Caco-2 (cell line): Measurements from ENCODE around the gene KLHL13. TPM values are rescaled to one million over a fixed set of nuclear protein-coding genes. Genes with fewer than 3 reads are reported as not detected.

Experiments used
- BruUV-seq: library from RNA; stranded (reverse); fragments of 400-500 nt; replicated peaks from 2 replicates; lab custom pipeline; 2021; lab: Mats Ljungman, UMichigan
- CTCF ChIA-PET: fragments of 300-600 bp; sonication (Branson Sonifier 250); formaldehyde crosslinking; loops from one replicate; lab custom pipeline; 2022; ENCODE audit warnings: antibody characterized with exemption; lab: Charles Lee
- POLR2A ChIA-PET: fragments of 300-600 bp; sonication (Branson Sonifier 250); formaldehyde crosslinking; loops from one replicate; lab custom pipeline; 2022; ENCODE audit warnings: antibody characterized with exemption; lab: Charles Lee
- DNase-seq, 2 experiments: peaks; one replicate each; pipeline versions ENCODE4 v3.0.0 to v3.0.0-alpha.2; 2020 to 2022
- H3K27me3 ChIP-seq: replicated peaks from 2 replicates; pipeline ENCODE4 v1.6.0; 2011; ENCODE audit warnings: low read length; ENCODE audit not compliant: control insufficient read depth, insufficient read depth
- H3K36me3 ChIP-seq: 2 replicates; pipeline ENCODE4 v1.5.1; 2011; ENCODE audit warnings: low read length; ENCODE audit not compliant: control insufficient read depth, insufficient read depth
- H3K4me1 ChIP-seq: fragments of 250-450 bp; sonication (Bioruptor Pico); 2 replicates; pipeline ENCODE4 v1.5.1; 2020; ENCODE audit warnings: mild to moderate bottlenecking
- H3K4me3 ChIP-seq: 2 replicates; pipeline ENCODE4 v1.5.1; 2011; ENCODE audit warnings: low read depth, mild to moderate bottlenecking, control low read depth, low read length
- H3K9me3 ChIP-seq: fragments of 250-450 bp; sonication (Bioruptor Pico); 2 replicates; pipeline ENCODE4 v1.5.1; 2020; ENCODE audit warnings: mild to moderate bottlenecking, moderate library complexity
- H3K27ac Mint-ChIP-seq: one replicate; pipeline ENCODE4 v1.8.0; 2022; ENCODE audit warnings: mixed read lengths; ENCODE audit not compliant: unreplicated experiment
- H3K27me3 Mint-ChIP-seq: one replicate; pipeline ENCODE4 v1.8.0; 2022; ENCODE audit warnings: mixed read lengths; ENCODE audit not compliant: insufficient read depth, unreplicated experiment
- H3K36me3 Mint-ChIP-seq: one replicate; pipeline ENCODE4 v1.8.0; 2022; ENCODE audit warnings: mild to moderate bottlenecking, mixed read lengths; ENCODE audit not compliant: insufficient read depth, unreplicated experiment
- H3K4me1 Mint-ChIP-seq: one replicate; pipeline ENCODE4 v1.8.0; 2022; ENCODE audit warnings: low read depth, mixed read lengths; ENCODE audit not compliant: unreplicated experiment
- H3K4me3 Mint-ChIP-seq: one replicate; pipeline ENCODE4 v1.8.0; 2022; ENCODE audit warnings: mild to moderate bottlenecking, moderate library complexity, mixed read lengths; ENCODE audit not compliant: unreplicated experiment
- H3K9me3 Mint-ChIP-seq: one replicate; pipeline ENCODE4 v1.8.0; 2022; ENCODE audit warnings: mixed read lengths; ENCODE audit not compliant: unreplicated experiment
- CTCF ChIP-seq, 2 experiments: fragments of 200-600 bp in 1 of 2; IDR thresholded peaks; 1 replicate in 1 of 2; 2 replicates in 1 of 2; pipeline versions ENCODE4 v1.5.1 to v1.8.0; 2011 to 2022; ENCODE audit warnings: antibody characterized with exemption in 1 of 2, control low read depth in 1 of 2, inconsistent platforms in 1 of 2, low read depth in 1 of 2, low read length in 1 of 2, mild to moderate bottlenecking in 1 of 2, moderate library complexity in 1 of 2; ENCODE audit not compliant: insufficient read depth in 1 of 2, severe bottlenecking in 1 of 2, unreplicated experiment in 1 of 2
- intact Hi-C: fragments of 100-400 bp; cut with micrococcal nuclease; formaldehyde crosslinking; loops from one replicate; pipeline ENCODE4 v1.10.0; 2022; ENCODE audit not compliant: unreplicated experiment
- total RNA-seq: library from RNA; stranded (reverse); gene quantifications from 2 replicates; pipeline ENCODE4 v1.2.3, GENCODE V29; 2022

Gene KLHL13
- total RNA-seq, 1 experiment from 2014 or later: 9.1 TPM

- ChIA-PET POLR2A (no interaction called here), CTCF (no interaction called here)
- no peak for TF ChIP-seq CTCF (IDR thresholded peaks at IDR 0.05; ENCODE audit: insufficient read depth in 1 of 2, low read depth in 1 of 2, low read length in 1 of 2, severe bottlenecking in 1 of 2, unreplicated experiment in 1 of 2)
- no peaks in the 10 kb centered on the region for H3K27me3 ChIP-seq
- Mint-ChIP-seq H3K4me1 (peaks cover 6% of the 10 kb centered on the region), H3K4me3 (no peak overlapping the region), H3K36me3 (peaks cover 5% of the 10 kb centered on the region), H3K27ac (no peak overlapping the region), H3K9me3 (no peaks in the 10 kb centered on the region), H3K27me3 (no peaks in the 10 kb centered on the region)
- intact Hi-C loops: no loop called here
- H3K9me3 ChIP-seq: no peaks in the 10 kb centered on the region
- no peaks in the 10 kb centered on the region for H3K4me1 ChIP-seq
- no TSS peak for BruUV-seq
- no peaks in the 10 kb centered on the region for H3K36me3 ChIP-seq
- H3K4me3 ChIP-seq: no peak overlapping the region
- DNase-seq: no peak
Measured at GRCh38 chrX:118049713-118050112, 66.9 kb downstream of the KLHL13 start.

DNA sequence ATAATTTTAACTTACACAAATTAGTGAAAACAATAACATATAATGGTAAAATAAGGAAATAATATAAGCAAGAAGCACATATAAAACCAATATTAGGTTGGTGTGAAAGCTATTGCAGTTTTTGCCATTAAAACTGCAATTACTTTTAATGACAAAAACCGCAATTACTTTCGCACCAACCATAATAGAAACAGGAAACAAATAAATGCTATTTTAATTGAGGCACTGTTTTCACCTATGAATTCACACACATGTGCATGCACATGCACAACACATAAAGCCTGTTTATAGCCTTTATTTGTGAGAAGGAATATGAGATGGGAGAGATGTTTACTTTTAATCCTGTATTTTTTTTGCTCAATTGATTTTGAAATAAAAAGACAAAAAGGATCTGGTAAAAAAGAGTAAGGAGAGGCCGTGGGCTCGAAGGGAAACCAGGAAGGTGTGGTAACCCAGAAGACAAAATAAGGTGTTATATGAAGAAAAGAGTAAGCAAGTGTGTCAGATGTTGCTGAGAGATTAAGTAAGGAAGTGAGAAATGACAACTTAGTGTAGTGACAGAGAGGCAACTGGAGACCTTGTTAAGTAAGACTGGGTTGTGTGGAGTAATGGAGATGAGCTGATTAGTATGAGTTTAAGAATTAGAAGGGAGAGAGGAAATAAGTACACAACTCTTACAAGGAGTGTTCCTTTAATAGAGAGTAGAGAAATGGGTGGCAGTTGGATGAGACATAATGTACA lies 69.0 kb downstream of the KLHL13 start:
- Mint-ChIP-seq H3K4me3 (no peak overlapping the region), H3K27ac (no peak overlapping the region), H3K36me3 (peaks cover 5% of the 10 kb centered on the region), H3K27me3 (no peaks in the 10 kb centered on the region), H3K4me1 (peaks cover 6% of the 10 kb centered on the region), H3K9me3 (peaks cover 6% of the 10 kb centered on the region)
- intact Hi-C loops: no loop called here
- H3K36me3 ChIP-seq: no peaks in the 10 kb centered on the region
- POLR2A ChIA-PET: no interaction called here
- CTCF ChIA-PET: no interaction called here
- DNase-seq: no peak
- no TSS peak for BruUV-seq
- H3K4me3 ChIP-seq: no peak overlapping the region
- no peak for TF ChIP-seq CTCF (IDR thresholded peaks at IDR 0.05; ENCODE audit: insufficient read depth in 1 of 2, low read depth in 1 of 2, low read length in 1 of 2, severe bottlenecking in 1 of 2, unreplicated experiment in 1 of 2)
- no peaks in the 10 kb centered on the region for H3K9me3 ChIP-seq
- no peaks in the 10 kb centered on the region for H3K4me1 ChIP-seq
- H3K27me3 ChIP-seq: no peaks in the 10 kb centered on the region

GRCh38 chrX:118039591-118039990 lies 77.0 kb downstream of the KLHL13 start:
- Mint-ChIP-seq H3K27me3 (no peaks in the 10 kb centered on the region), H3K9me3 (peaks cover 11% of the 10 kb centered on the region), H3K4me3 (no peak overlapping the region), H3K4me1 (no peaks in the 10 kb centered on the region), H3K36me3 (no peaks in the 10 kb centered on the region), H3K27ac (no peak overlapping the region)
- DNase-seq: no peak
- no peak overlapping the region for H3K4me3 ChIP-seq
- intact Hi-C loops: no loop called here
- H3K4me1 ChIP-seq: no peaks in the 10 kb centered on the region
- no peak for TF ChIP-seq CTCF (IDR thresholded peaks at IDR 0.05; ENCODE audit: insufficient read depth in 1 of 2, low read depth in 1 of 2, low read length in 1 of 2, severe bottlenecking in 1 of 2, unreplicated experiment in 1 of 2)
- POLR2A ChIA-PET: no interaction called here
- no TSS peak for BruUV-seq
- H3K9me3 ChIP-seq: no peaks in the 10 kb centered on the region
- CTCF ChIA-PET: no interaction called here
- no peaks in the 10 kb centered on the region for H3K27me3 ChIP-seq
- H3K36me3 ChIP-seq: no peaks in the 10 kb centered on the region
